MCF 10A (cell line): ENCODE measurements around the gene PRG2. TPM values are rescaled to one million over a fixed set of nuclear protein-coding genes. Genes with fewer than 3 reads are reported as not detected.

ENCODE experiments used
- Bru-seq: library from RNA; stranded (reverse); fragments of 400-500 nt; gene quantifications from one replicate; lab custom pipeline; 2021; lab: Mats Ljungman, UMichigan
- BruChase-seq, 2 experiments: library from RNA; stranded (reverse); fragments of 400-500 nt; gene quantifications; one replicate each; lab custom pipeline; 2021; lab: Mats Ljungman, UMichigan
- BruUV-seq: library from RNA; stranded (reverse); fragments of 400-500 nt; replicated peaks from 2 replicates; lab custom pipeline; 2021; lab: Mats Ljungman, UMichigan
- CTCF ChIA-PET: fragments of 300-600 bp; sonication (Branson Sonifier 250); formaldehyde crosslinking; extraction: SDS; loops from one replicate; lab custom pipeline; 2021; ENCODE audit warnings: antibody characterized with exemption, inconsistent platforms; lab: Yijun Ruan, JAX
- POLR2A ChIA-PET: fragments of 300-600, 350-650 bp; sonication (Branson Sonifier 250); formaldehyde crosslinking; extraction: SDS; loops from one replicate; lab custom pipeline; 2020; ENCODE audit warnings: antibody characterized with exemption, inconsistent platforms; lab: Yijun Ruan, JAX
- DNase-seq: peaks from one replicate; pipeline ENCODE4 v3.0.0-alpha.2; 2018; ENCODE audit not compliant: unreplicated experiment
- H3K27ac Mint-ChIP-seq: one replicate; pipeline ENCODE4 v1.8.0; 2022; ENCODE audit warnings: mild to moderate bottlenecking, low read depth, mixed read lengths; ENCODE audit not compliant: unreplicated experiment
- H3K27me3 Mint-ChIP-seq: one replicate; pipeline ENCODE4 v1.8.0; 2022; ENCODE audit warnings: mixed read lengths; ENCODE audit not compliant: insufficient read depth, unreplicated experiment
- H3K36me3 Mint-ChIP-seq: one replicate; pipeline ENCODE4 v1.8.0; 2022; ENCODE audit warnings: mild to moderate bottlenecking, moderate library complexity, mixed read lengths; ENCODE audit not compliant: insufficient read depth, unreplicated experiment
- H3K4me1 Mint-ChIP-seq: one replicate; pipeline ENCODE4 v1.8.0; 2022; ENCODE audit warnings: mixed read lengths; ENCODE audit not compliant: insufficient read depth, unreplicated experiment
- H3K4me3 Mint-ChIP-seq: one replicate; pipeline ENCODE4 v1.8.0; 2022; ENCODE audit warnings: mild to moderate bottlenecking, moderate library complexity, mixed read lengths; ENCODE audit not compliant: unreplicated experiment
- H3K9me3 Mint-ChIP-seq: one replicate; pipeline ENCODE4 v1.8.0; 2022; ENCODE audit warnings: mixed read lengths; ENCODE audit not compliant: unreplicated experiment
- intact Hi-C: fragments of 100-400 bp; cut with micrococcal nuclease; formaldehyde crosslinking; loops from 2 replicates; pipeline ENCODE4 v1.14.1; 2022
- long read RNA-seq: library from polyadenylated mRNA; stranded (forward); transcript quantifications from one replicate; pipeline ENCODE4 v2.0.0, GENCODE V29; 2022
- total RNA-seq: library from RNA; stranded (reverse); gene quantifications from 2 replicates; pipeline ENCODE4 v1.2.3, GENCODE V29; 2022
- TF ChIP-seq, protein P1 (sequence below): fragments of 200-600 bp; IDR thresholded peaks from one replicate; pipeline ENCODE4 v1.8.0; 2022; ENCODE audit warnings: antibody characterized with exemption, mild to moderate bottlenecking; ENCODE audit not compliant: unreplicated experiment

The PRG2 gene, protein sequence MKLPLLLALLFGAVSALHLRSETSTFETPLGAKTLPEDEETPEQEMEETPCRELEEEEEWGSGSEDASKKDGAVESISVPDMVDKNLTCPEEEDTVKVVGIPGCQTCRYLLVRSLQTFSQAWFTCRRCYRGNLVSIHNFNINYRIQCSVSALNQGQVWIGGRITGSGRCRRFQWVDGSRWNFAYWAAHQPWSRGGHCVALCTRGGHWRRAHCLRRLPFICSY
- total RNA-seq (0.25 TPM in 1 of 2 replicates, not detected in the other), Bru-seq, nascent RNA (percentile 25 among the genes with signal in this experiment), BruChase-seq, experiment 1, labeled RNA remaining after a 6-hour chase (percentile 29 among the genes with signal in this experiment), BruChase-seq, experiment 2, labeled RNA remaining after a 2-hour chase (percentile 34 among the genes with signal in this experiment)
- long read RNA-seq, result 0 reads

DNA sequence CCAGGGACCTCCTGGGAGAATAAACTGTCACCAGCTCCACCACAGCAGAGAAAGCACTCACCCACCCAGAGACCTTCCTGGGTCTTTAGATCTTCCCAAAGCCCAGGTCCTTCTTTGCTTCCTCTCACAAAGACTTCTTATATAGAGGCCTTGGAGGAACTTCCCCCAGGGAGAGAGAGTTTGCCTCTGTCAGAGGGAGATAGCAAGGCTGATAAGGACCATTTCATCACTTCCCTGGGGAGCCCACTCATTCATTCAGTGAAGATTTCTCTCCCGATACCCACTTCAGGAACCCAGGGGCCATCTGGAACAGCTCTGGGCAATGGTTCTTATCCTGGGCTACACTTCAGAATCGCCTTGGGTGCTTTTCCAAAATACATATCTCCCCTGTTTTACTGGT is at the start of gene PRG2:
Gene PRG2 (minus strand): TSS at position 116 of the 400 bp plus-strand sequence. CDS start 706 bp downstream, outside the sequence.
- ChIA-PET POLR2A (no interaction called here), CTCF (no interaction called here)
- DNase-seq, result no peak
- Mint-ChIP-seq H3K27ac (no peak within 1 kb of the TSS), H3K4me3 (no peak within 1 kb of the TSS), H3K27me3 (peaks cover 61% of the 10 kb centered on the region), H3K4me1 (no peaks in the 10 kb centered on the region), H3K36me3 (no peaks in the 10 kb centered on the region), H3K9me3 (no peaks in the 10 kb centered on the region)
- BruUV-seq, result no TSS peak
- TF ChIP-seq, protein P1, sequence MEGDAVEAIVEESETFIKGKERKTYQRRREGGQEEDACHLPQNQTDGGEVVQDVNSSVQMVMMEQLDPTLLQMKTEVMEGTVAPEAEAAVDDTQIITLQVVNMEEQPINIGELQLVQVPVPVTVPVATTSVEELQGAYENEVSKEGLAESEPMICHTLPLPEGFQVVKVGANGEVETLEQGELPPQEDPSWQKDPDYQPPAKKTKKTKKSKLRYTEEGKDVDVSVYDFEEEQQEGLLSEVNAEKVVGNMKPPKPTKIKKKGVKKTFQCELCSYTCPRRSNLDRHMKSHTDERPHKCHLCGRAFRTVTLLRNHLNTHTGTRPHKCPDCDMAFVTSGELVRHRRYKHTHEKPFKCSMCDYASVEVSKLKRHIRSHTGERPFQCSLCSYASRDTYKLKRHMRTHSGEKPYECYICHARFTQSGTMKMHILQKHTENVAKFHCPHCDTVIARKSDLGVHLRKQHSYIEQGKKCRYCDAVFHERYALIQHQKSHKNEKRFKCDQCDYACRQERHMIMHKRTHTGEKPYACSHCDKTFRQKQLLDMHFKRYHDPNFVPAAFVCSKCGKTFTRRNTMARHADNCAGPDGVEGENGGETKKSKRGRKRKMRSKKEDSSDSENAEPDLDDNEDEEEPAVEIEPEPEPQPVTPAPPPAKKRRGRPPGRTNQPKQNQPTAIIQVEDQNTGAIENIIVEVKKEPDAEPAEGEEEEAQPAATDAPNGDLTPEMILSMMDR, result no peak
- intact Hi-C loops, result no loop called here

DNA sequence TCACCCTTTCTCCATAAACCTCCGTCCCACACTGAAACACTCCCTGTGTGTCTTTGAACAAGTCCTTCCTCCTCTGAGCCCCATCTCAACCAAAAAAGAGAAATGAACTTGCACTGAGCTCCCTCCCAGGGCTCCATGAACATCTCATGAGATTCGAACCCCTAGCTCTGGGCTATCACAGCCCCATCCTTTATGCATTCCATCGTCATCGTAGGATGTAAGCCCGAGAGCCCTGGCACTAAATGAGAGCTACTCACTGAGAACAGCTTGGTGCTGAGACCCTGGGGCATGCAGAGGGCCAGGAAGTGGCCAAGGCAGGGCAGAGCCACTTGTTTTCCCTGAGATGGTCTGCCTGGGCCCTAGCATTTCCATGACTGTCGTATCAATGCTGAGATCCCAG is 49.3 kb upstream of the PRG2 start:
- TF ChIP-seq, protein P1, result no peak
- Mint-ChIP-seq H3K36me3 (no peaks in the 10 kb centered on the region), H3K9me3 (no peaks in the 10 kb centered on the region), H3K4me3 (no peak overlapping the region), H3K27me3 (no peaks in the 10 kb centered on the region), H3K27ac (no peak overlapping the region), H3K4me1 (peaks cover 6% of the 10 kb centered on the region)
- POLR2A ChIA-PET, result no interaction called here
- BruUV-seq, result no TSS peak
- intact Hi-C loops, result no loop called here
- CTCF ChIA-PET, result interaction anchor here (0.7 to 1.8 kb wide), 2 partner anchors 129 to 204 kb away, joined by 3 to 7 read pairs; no protein-coding TSS in a partner anchor
- no peak for DNase-seq

DNA sequence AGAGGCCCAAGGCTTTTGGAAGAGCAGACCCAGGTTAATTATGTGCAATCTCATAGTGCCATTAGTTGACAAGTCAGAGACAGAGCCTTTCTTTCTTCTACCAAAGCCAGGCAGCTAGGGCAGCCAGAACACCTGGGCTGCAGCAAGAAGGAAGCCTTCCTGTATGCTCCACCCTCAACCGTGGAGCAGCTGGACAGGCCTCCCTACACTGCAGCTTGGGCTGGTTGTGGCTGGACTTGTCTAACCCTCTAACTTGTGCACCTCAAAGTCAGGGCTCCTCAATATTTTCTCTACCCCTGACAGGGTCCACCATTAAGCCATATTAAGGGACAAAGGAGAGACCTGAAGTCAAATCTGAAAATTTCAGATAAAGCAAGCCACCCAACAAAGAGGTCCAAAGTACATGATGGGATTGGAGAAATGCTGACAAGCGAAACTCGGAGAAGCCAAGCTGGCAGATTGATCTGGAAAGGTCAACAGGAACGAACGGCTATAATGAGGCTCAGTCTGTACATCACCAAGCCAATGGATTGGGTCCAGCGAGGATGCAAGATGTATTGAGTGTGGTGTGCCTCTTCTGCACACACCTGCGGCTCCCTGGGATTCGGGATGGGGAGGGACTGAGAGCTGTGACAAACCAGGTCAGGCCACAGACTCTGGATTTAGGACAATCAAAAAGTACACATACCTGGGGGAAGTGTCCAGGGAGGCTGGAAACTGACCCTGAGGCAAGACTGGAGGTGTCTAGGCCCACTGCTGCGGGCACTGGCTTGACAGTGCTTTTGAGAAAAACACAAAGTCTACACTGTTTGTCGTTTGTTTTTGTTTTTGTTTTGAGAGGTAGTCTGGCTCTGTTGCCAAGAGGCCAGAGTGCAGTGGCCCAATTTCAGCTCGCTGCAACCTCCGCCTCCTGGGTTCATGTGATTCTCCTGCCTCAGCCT is 48.2 kb upstream of the PRG2 start:
- no peak overlapping the region for H3K27ac Mint-ChIP-seq
- ChIA-PET POLR2A (no interaction called here), CTCF (interaction anchor here (0.6 to 5.8 kb wide), 5 partner anchors 19 to 208 kb away, joined by 3 to 40 read pairs (median 3); no protein-coding TSS in a partner anchor)
- no TSS peak for BruUV-seq
- H3K9me3 Mint-ChIP-seq, result no peaks in the 10 kb centered on the region
- H3K27me3 Mint-ChIP-seq, result no peaks in the 10 kb centered on the region
- intact Hi-C loops, result no loop called here
- no peaks in the 10 kb centered on the region for H3K36me3 Mint-ChIP-seq
- no peak overlapping the region for H3K4me3 Mint-ChIP-seq
- no peak for DNase-seq
- TF ChIP-seq, protein P1, result no peak
- H3K4me1 Mint-ChIP-seq, result peaks cover 15% of the 10 kb centered on the region
